Activated CD8-positive, alpha-beta memory T cell treated with anti-CD3 and anti-CD28 coated beads, Interleukin-2, amount 50 U/mL, for 1 hour (primary cell): ENCODE results near the gene HEMK1.

ENCODE experiments used
- DNase-seq: peaks from one replicate; pipeline ENCODE4 v3.0.0-alpha.2; 2020; ENCODE audit errors: extremely low read depth

HEMK1 gene

GRCh38 chr3:50600141-50600753, 30.9 kb downstream of the HEMK1 start:
- DNase-seq: no peak

GRCh38 chr3:50600841-50601591, 31.7 kb downstream of the HEMK1 start:
- DNase-seq: no peak

GRCh38 chr3:50602595-50603191, 33.4 kb downstream of the HEMK1 start:
- DNase-seq: no peak

GRCh38 chr3:50603261-50604109, 34.2 kb downstream of the HEMK1 start:
- no peak for DNase-seq

- DNase-seq: no peak
Observed at GRCh38 chr3:50604110-50604621, 34.8 kb downstream of the HEMK1 start.

- no peak for DNase-seq
Observed at GRCh38 chr3:50604628-50605588, 35.6 kb downstream of the HEMK1 start.

- DNase-seq: no peak
Observed at GRCh38 chr3:50605901-50606326, 36.6 kb downstream of the HEMK1 start.

- DNase-seq: no peak
Observed at GRCh38 chr3:50606596-50606995, 37.3 kb downstream of the HEMK1 start.

GRCh38 chr3:50607271-50608091, 38.2 kb downstream of the HEMK1 start:
- no peak for DNase-seq

- DNase-seq: no peak
Observed at GRCh38 chr3:50608278-50608677, 39.0 kb downstream of the HEMK1 start.

- DNase-seq: no peak
Observed at GRCh38 chr3:50609071-50609762, 39.9 kb downstream of the HEMK1 start.

- no peak for DNase-seq
Observed at GRCh38 chr3:50609763-50610085, 40.4 kb downstream of the HEMK1 start.

GRCh38 chr3:50610181-50610971, 41.1 kb downstream of the HEMK1 start:
- no peak for DNase-seq

GRCh38 chr3:50610992-50611463, 41.7 kb downstream of the HEMK1 start:
- DNase-seq: no peak

GRCh38 chr3:50611464-50612233, 42.3 kb downstream of the HEMK1 start, which contains the start of gene CISH:
CISH (minus strand) TSS chr3:50611774; CDS start chr3:50611650, 124 bp downstream.
- DNase-seq: peak; percentile 80

- no peak for DNase-seq
Observed at GRCh38 chr3:50612234-50612882, 43.0 kb downstream of the HEMK1 start.
